Trophoblast cell (in vitro differentiated cells and primary cell): ENCODE results near the gene ENO2.

Experiments
- DNase-seq, 2 donors: peaks; one replicate each; pipeline ENCODE4 v3.0.0-alpha.2; 2016
- H2AFZ ChIP-seq: 2 replicates; pipeline ENCODE4 v1.6.1; 2013; ENCODE audit warnings: low read length, moderate library complexity, mild to moderate bottlenecking; ENCODE audit not compliant: insufficient read depth, poor library complexity
- H2AK5ac ChIP-seq: 2 replicates; pipeline ENCODE4 v1.6.1; 2013; ENCODE audit warnings: mild to moderate bottlenecking, low read length
- H2BK120ac ChIP-seq: 2 replicates; pipeline ENCODE4 v1.6.1; 2013; ENCODE audit warnings: low read length, mild to moderate bottlenecking, moderate library complexity; ENCODE audit not compliant: insufficient read depth, poor library complexity
- H2BK12ac ChIP-seq: 2 replicates; pipeline ENCODE4 v1.6.1; 2013; ENCODE audit warnings: mild to moderate bottlenecking, low read length, moderate library complexity
- H2BK5ac ChIP-seq: 2 replicates; pipeline ENCODE4 v1.6.1; 2013; ENCODE audit warnings: low read length, low read depth, moderate library complexity, mild to moderate bottlenecking; ENCODE audit not compliant: poor library complexity
- H3K14ac ChIP-seq: 2 replicates; pipeline ENCODE4 v1.6.1; 2013; ENCODE audit warnings: mild to moderate bottlenecking, low read length
- H3K18ac ChIP-seq: 2 replicates; pipeline ENCODE4 v1.6.1; 2013; ENCODE audit warnings: mild to moderate bottlenecking, low read length
- H3K23ac ChIP-seq: 2 replicates; pipeline ENCODE4 v1.6.1; 2013; ENCODE audit warnings: low read length
- H3K27ac ChIP-seq: 2 replicates; pipeline ENCODE4 v1.5.1; 2013; ENCODE audit warnings: low read depth, mild to moderate bottlenecking, inconsistent platforms, low read length, moderate library complexity
- H3K27me3 ChIP-seq: 2 replicates; pipeline ENCODE4 v1.6.1; 2013; ENCODE audit warnings: inconsistent platforms, mild to moderate bottlenecking, low read length, moderate library complexity; ENCODE audit not compliant: insufficient read depth
- H3K36me3 ChIP-seq, 2 experiments: 1 replicate in 1 of 2; 2 replicates in 1 of 2; pipeline ENCODE4 v1.6.1; 2013; ENCODE audit warnings: low read length in 2 of 2, mild to moderate bottlenecking in 2 of 2, moderate library complexity in 1 of 2; ENCODE audit not compliant: insufficient read depth in 2 of 2, control insufficient read depth in 1 of 2
- H3K4ac ChIP-seq: 2 replicates; pipeline ENCODE4 v1.6.1; 2013; ENCODE audit warnings: low read depth, mild to moderate bottlenecking, low read length, moderate library complexity
- H3K4me1 ChIP-seq, 2 experiments: 1 replicate in 1 of 2; 2 replicates in 1 of 2; pipeline ENCODE4 v1.6.1; 2013; ENCODE audit warnings: low read length in 2 of 2, mild to moderate bottlenecking in 2 of 2, moderate library complexity in 1 of 2; ENCODE audit not compliant: insufficient read depth in 2 of 2, control insufficient read depth in 1 of 2
- H3K4me2 ChIP-seq: 2 replicates; pipeline ENCODE4 v1.6.1; 2013; ENCODE audit warnings: inconsistent platforms, mild to moderate bottlenecking, low read length, moderate library complexity
- H3K4me3 ChIP-seq: 2 replicates; pipeline ENCODE4 v1.5.1; 2013; ENCODE audit warnings: mild to moderate bottlenecking, low read depth, low read length, inconsistent platforms
- H3K79me1 ChIP-seq: one replicate; pipeline ENCODE4 v1.6.1; 2013; ENCODE audit warnings: low read length
- H3K79me2 ChIP-seq: 2 replicates; pipeline ENCODE4 v1.6.1; 2013; ENCODE audit warnings: low read length, mild to moderate bottlenecking; ENCODE audit not compliant: control insufficient read depth, insufficient read depth, poor library complexity
- H3K9ac ChIP-seq: 2 replicates; pipeline ENCODE4 v1.6.1; 2013; ENCODE audit warnings: mild to moderate bottlenecking, low read length
- H3K9me3 ChIP-seq: 2 replicates; pipeline ENCODE4 v1.6.1; 2013; ENCODE audit warnings: low read depth, mild to moderate bottlenecking, control low read depth, inconsistent platforms, low read length; ENCODE audit not compliant: insufficient read depth
- H4K12ac ChIP-seq: 2 replicates; pipeline ENCODE4 v1.6.1; 2013; ENCODE audit warnings: low read depth, mild to moderate bottlenecking, low read length, moderate library complexity
- H4K8ac ChIP-seq: 2 replicates; pipeline ENCODE4 v1.6.1; 2013; ENCODE audit warnings: low read depth, mild to moderate bottlenecking, low read length, moderate library complexity
- H4K91ac ChIP-seq: one replicate; pipeline ENCODE4 v1.6.1; 2013; ENCODE audit warnings: low read depth, mild to moderate bottlenecking, low read length, moderate library complexity
- WGBS: extraction: QIAGEN DNeasy Blood & Tissue Kit; methylation state at CpG from one replicate; pipeline ENCODE4 v1.1.7; 2013; ENCODE audit warnings: missing lambda C conversion rate; ENCODE audit not compliant: insufficient read length, insufficient coverage; ENCODE audit errors: extremely low coverage; 5-methylcytosine and 5-hydroxymethylcytosine counted together

Gene ENO2

DNA sequence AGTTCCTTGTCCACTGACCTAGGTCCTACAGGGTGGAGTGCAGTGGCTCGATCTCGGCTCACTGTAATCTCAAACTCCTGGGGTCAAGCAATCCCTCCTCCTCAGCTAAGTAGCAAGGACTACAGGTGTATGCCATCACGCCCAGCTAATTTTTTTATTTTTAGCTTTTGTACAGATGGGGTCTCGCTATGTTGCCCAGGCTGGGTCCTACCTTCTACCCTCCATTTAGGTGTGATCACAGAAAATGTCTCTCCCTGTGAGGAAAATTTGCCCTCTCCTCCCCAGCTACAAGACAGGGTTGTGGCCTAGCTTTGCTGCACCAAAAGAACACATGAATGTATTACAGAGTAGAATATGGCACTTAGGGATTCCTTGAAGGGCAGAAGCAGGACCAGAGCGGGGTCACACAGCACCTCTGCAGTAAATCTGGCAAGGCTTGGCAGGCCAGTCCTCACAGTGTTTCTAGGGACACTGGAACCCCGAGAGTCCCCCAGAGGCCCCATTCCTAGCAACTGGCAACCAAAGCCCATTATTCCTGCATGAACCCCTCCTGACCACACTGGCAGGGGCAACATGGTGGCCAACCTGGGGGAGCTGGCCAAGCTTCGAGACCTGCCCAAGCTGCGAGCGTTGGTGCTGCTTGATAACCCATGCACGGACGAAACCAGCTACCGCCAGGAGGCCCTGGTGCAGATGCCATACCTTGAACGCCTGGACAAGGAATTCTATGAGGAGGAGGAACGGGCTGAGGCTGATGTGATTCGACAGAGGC lies 2.0 kb upstream of the ENO2 start:
- no peak overlapping the region for H4K12ac ChIP-seq
- H2AFZ ChIP-seq = no peak overlapping the region
- no peak overlapping the region for H3K27ac ChIP-seq
- no peak overlapping the region for H3K4me3 ChIP-seq
- H2AK5ac ChIP-seq = no peak overlapping the region
- no peak overlapping the region for H2BK5ac ChIP-seq
- H3K23ac ChIP-seq = no peak overlapping the region
- H3K79me1 ChIP-seq = no peaks in the 10 kb centered on the region
- H3K14ac ChIP-seq = no peak overlapping the region
- H2BK120ac ChIP-seq = no peak overlapping the region
- peaks cover 18% of the 10 kb centered on the region for H3K27me3 ChIP-seq
- no peak overlapping the region for H2BK12ac ChIP-seq
- H3K18ac ChIP-seq = no peak overlapping the region
- no peak overlapping the region for H3K9ac ChIP-seq
- no peaks in the 10 kb centered on the region for H3K36me3 ChIP-seq
- H3K9me3 ChIP-seq = no peaks in the 10 kb centered on the region
- H3K4me1 ChIP-seq = peaks cover 0 to 3% of the 10 kb centered on the region in 2 experiments
- H4K8ac ChIP-seq = no peak overlapping the region
- no CpG with 5 or more reads among the region's 15 CpGs for WGBS
- no peak overlapping the region for H4K91ac ChIP-seq
- no peak overlapping the region for H3K4ac ChIP-seq
- H3K79me2 ChIP-seq = no peaks in the 10 kb centered on the region
- no peak for DNase-seq
- H3K4me2 ChIP-seq = no peak overlapping the region

DNA sequence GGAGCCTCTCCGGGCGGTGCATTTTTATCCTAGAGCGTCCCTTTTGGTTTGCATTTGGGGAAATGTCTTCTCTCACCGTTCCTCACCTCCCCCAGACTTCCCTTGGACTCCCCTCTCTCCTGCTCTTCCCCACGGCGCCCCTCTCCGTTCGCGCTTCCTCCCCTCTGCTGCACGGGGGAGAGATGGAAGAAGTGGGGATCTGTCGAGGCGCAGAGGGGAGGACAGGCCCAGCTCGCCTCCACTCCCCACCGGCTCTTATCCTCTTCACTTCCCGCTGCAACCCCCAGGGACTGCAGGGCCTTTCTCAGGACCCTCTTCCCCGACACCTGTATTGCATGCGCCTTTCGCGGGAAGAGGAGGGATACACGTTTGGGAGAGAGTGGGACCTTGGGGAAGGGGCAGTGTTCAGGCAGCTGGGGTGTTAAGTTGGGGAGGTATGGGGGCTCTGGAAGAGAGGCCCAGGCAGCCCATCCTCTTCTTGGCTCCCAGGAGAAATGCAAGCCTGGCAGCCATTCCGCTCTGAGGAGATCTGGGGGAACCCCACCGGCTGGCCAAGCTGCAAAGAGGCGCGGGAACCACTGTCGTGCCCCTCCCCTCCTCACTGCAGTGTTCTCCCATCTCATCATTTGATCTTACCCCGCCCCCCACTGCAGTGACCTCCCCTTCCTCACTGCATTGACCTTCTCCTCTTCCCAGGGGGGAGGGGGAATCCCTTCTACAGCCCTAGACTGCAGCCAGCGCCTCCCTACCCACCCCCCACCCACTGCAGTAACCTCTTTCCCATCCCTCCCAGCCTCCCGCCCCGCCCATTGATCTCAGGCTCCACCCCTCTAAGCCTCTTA lies 788 bp downstream of the ENO2 start:
- H3K18ac ChIP-seq = no peak overlapping the region
- H3K14ac ChIP-seq = no peak overlapping the region
- no peak overlapping the region for H3K9ac ChIP-seq
- no peaks in the 10 kb centered on the region for H3K79me1 ChIP-seq
- no peak for DNase-seq
- H4K91ac ChIP-seq = no peak overlapping the region
- no CpG with 5 or more reads among the region's 29 CpGs for WGBS
- H3K36me3 ChIP-seq = no peaks in the 10 kb centered on the region
- H2AK5ac ChIP-seq = no peak overlapping the region
- H4K12ac ChIP-seq = no peak overlapping the region
- peaks cover 0 to 3% of the 10 kb centered on the region in 2 experiments for H3K4me1 ChIP-seq
- H2BK120ac ChIP-seq = no peak overlapping the region
- peaks cover 18% of the 10 kb centered on the region for H3K27me3 ChIP-seq
- no peaks in the 10 kb centered on the region for H3K9me3 ChIP-seq
- H3K4me3 ChIP-seq = no peak overlapping the region
- H2BK12ac ChIP-seq = no peak overlapping the region
- H3K79me2 ChIP-seq = no peaks in the 10 kb centered on the region
- no peak overlapping the region for H4K8ac ChIP-seq
- H3K27ac ChIP-seq = no peak overlapping the region
- no peak overlapping the region for H2BK5ac ChIP-seq
- no peak overlapping the region for H3K4ac ChIP-seq
- H3K23ac ChIP-seq = no peak overlapping the region
- H3K4me2 ChIP-seq = peak overlapping the region; percentile 64
- H2AFZ ChIP-seq = no peak overlapping the region

DNA sequence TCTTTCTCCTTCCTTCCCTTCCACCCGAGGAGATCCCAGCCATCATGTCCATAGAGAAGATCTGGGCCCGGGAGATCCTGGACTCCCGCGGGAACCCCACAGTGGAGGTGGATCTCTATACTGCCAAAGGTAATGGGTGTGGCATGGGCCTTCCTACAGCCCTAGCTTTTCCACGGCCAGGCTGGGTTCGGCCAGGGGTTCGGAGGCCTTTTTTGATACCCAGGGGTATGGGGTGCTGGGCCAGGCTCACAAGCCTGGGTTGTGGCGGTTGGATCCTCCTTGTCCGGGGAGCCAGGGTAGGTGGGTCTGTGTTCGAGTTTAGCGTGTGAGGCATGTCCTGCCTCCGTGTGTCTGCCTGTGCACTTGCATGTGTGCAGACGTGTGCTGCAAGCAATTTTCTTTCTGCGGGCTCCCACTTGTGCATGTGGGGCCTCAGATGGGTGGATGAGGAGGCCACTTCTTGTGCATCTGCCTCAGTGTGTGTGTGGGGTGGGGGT lies 1.5 kb downstream of the ENO2 start:
- H3K79me1 ChIP-seq = no peaks in the 10 kb centered on the region
- no peak overlapping the region for H3K14ac ChIP-seq
- H3K18ac ChIP-seq = no peak overlapping the region
- no CpG with 5 or more reads among the region's 14 CpGs for WGBS
- no peak overlapping the region for H2BK5ac ChIP-seq
- H3K23ac ChIP-seq = no peak overlapping the region
- H3K4ac ChIP-seq = no peak overlapping the region
- no peaks in the 10 kb centered on the region for H3K79me2 ChIP-seq
- peaks cover 0 to 3% of the 10 kb centered on the region in 2 experiments for H3K4me1 ChIP-seq
- no peak overlapping the region for H3K4me2 ChIP-seq
- no peak overlapping the region for H2BK120ac ChIP-seq
- no peaks in the 10 kb centered on the region for H3K9me3 ChIP-seq
- H2AK5ac ChIP-seq = no peak overlapping the region
- no peak overlapping the region for H3K4me3 ChIP-seq
- H4K12ac ChIP-seq = no peak overlapping the region
- H2AFZ ChIP-seq = no peak overlapping the region
- no peak overlapping the region for H2BK12ac ChIP-seq
- no peak overlapping the region for H4K91ac ChIP-seq
- no peak for DNase-seq
- no peaks in the 10 kb centered on the region for H3K36me3 ChIP-seq
- no peak overlapping the region for H3K9ac ChIP-seq
- H4K8ac ChIP-seq = no peak overlapping the region
- no peak overlapping the region for H3K27ac ChIP-seq
- peaks cover 18% of the 10 kb centered on the region for H3K27me3 ChIP-seq

DNA sequence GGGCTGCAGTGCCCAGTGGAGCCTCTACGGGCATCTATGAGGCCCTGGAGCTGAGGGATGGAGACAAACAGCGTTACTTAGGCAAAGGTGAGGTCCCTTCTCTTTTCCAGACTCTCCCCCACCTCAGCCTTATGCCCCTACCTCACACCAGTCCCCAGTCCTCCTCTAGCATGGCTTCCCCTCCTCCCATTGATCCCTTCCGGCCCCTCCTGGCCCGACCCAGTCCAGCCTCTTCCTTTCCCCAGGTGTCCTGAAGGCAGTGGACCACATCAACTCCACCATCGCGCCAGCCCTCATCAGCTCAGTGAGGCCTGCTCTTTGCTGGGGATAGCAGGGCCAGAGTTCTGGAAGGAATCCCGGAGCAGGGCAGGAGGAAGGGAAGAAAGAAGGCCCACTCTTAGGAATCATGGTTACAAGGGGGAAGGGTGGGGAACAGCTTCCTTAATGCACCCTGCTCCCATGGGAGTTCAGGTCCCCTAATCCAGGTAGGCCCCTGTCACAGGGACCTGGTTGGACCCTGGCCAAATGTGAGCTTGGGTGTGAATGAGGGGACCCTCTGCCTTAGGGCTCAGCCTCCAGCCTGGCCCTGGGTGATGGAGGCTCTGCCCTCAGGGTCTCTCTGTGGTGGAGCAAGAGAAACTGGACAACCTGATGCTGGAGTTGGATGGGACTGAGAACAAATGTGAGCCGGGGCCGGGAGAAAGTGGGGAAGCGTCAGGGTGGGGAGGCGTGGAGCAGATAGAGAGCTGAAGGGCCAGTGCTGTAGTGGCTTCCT lies 2.2 kb downstream of the ENO2 start:
- H2BK5ac ChIP-seq = no peak overlapping the region
- H4K91ac ChIP-seq = no peak overlapping the region
- no peak overlapping the region for H2AFZ ChIP-seq
- WGBS = no CpG with 5 or more reads among the region's 11 CpGs
- no peak overlapping the region for H2AK5ac ChIP-seq
- no peak overlapping the region for H4K12ac ChIP-seq
- no peaks in the 10 kb centered on the region for H3K79me2 ChIP-seq
- no peak overlapping the region for H2BK12ac ChIP-seq
- H3K9ac ChIP-seq = no peak overlapping the region
- DNase-seq = no peak
- H3K23ac ChIP-seq = no peak overlapping the region
- H3K4me2 ChIP-seq = no peak overlapping the region
- H3K4me1 ChIP-seq = peaks cover 0 to 3% of the 10 kb centered on the region in 2 experiments
- no peak overlapping the region for H3K4ac ChIP-seq
- peaks cover 18% of the 10 kb centered on the region for H3K27me3 ChIP-seq
- H3K9me3 ChIP-seq = no peaks in the 10 kb centered on the region
- H4K8ac ChIP-seq = no peak overlapping the region
- H2BK120ac ChIP-seq = no peak overlapping the region
- no peak overlapping the region for H3K4me3 ChIP-seq
- no peak overlapping the region for H3K14ac ChIP-seq
- no peak overlapping the region for H3K27ac ChIP-seq
- H3K36me3 ChIP-seq = no peaks in the 10 kb centered on the region
- H3K79me1 ChIP-seq = no peaks in the 10 kb centered on the region
- no peak overlapping the region for H3K18ac ChIP-seq
